Adrenal gland (tissue), 12 donors: ENCODE measurements around the gene KIAA1191. TPM values are rescaled to one million over a fixed set of nuclear protein-coding genes. Genes with fewer than 3 reads are reported as not detected.

Source experiments
- DNase-seq, 7 donors: peaks; one replicate each; pipeline ENCODE4 v3.0.0-alpha.2; 2019 to 2020
- H3K27ac ChIP-seq, 5 donors: fragments of 200-600 bp; sonication (generic) in 4 of 5; 1 replicate in 3 of 5; 2 replicates in 2 of 5; pipeline versions ENCODE4 v1.5.1 to v1.8.0; 2016 to 2020; ENCODE audit warnings: mild to moderate bottlenecking in 1 of 5
- H3K27me3 ChIP-seq: fragments of 200-600 bp; 2 replicates; pipeline ENCODE4 v1.8.0; 2021
- H3K36me3 ChIP-seq, 2 donors: fragments of 200-600 bp; replicated peaks in 1 of 2; 1 replicate in 1 of 2; 2 replicates in 1 of 2; pipeline versions ENCODE4 v1.5.1 to v1.8.0; 2018 to 2022
- H3K4me1 ChIP-seq, 2 donors: fragments of 200-600 bp; replicated peaks in 1 of 2; 1 replicate in 1 of 2; 2 replicates in 1 of 2; pipeline versions ENCODE4 v1.5.1 to v1.8.0; 2018 to 2021
- H3K4me3 ChIP-seq, 4 donors: fragments of 200-600 bp; sonication (generic) in 3 of 4; one replicate each; pipeline ENCODE4 v1.5.1; 2016 to 2018
- H3K9me3 ChIP-seq, 3 donors: fragments of 200-600 bp; sonication (generic) in 1 of 3; replicated peaks in 1 of 3; 1 replicate in 2 of 3; 2 replicates in 1 of 3; pipeline versions ENCODE4 v1.5.1 to v1.8.0; 2016 to 2021
- CTCF ChIP-seq, 6 experiments: fragments of 450-650 bp in 4 of 6; fragments of 200-600 bp in 2 of 6; sonication (generic) in 1 of 6; IDR thresholded peaks; 1 replicate in 5 of 6; 2 replicates in 1 of 6; pipeline versions ENCODE4 v1.5.1 to v1.8.0; 2016 to 2021; ENCODE audit warnings: antibody characterized with exemption in 6 of 6, mild to moderate bottlenecking in 2 of 6, moderate library complexity in 1 of 6
- POLR2A ChIP-seq, 2 donors: fragments of 450-650 bp; IDR thresholded peaks; one replicate each; pipeline ENCODE4 v1.6.1; 2017; ENCODE audit warnings: antibody characterized with exemption in 2 of 2, mild to moderate bottlenecking in 2 of 2, moderate library complexity in 1 of 2
- WGBS, 4 donors: extraction: QIAGEN DNeasy Blood & Tissue Kit in 2 of 4; methylation state at CpG; one replicate each; pipeline versions ENCODE4 v1.1.5 to v1.1.7; 2013 to 2017; 5-methylcytosine and 5-hydroxymethylcytosine counted together
- intact Hi-C, 2 donors: fragments of 100-400 bp; cut with DNase I; formaldehyde crosslinking; loops; one replicate each; pipeline versions ENCODE4 v1.14.1 to v1.15.0; 2022 to 2023
- polyA plus RNA-seq, 3 donors: library from polyadenylated mRNA; stranded (reverse); fragments of 200-250 nt in 2 of 3; fragments of 350-450 nt in 1 of 3; fragmentation: Illumina TruSeq in 1 of 3; extraction: RNeasy Lipid Tissue Mini Kit (QIAGEN cat#74804) in 1 of 3; gene quantifications; one replicate each; pipeline ENCODE4 v1.2.3, GENCODE V29; 2013 to 2014
- total RNA-seq, 9 donors: library from RNA; depleted of rRNA in 4 of 9; stranded (reverse); fragments of >200 nt in 4 of 9; fragments of 120-200 nt in 1 of 9; fragmentation: NEBNext Ultra II Directional in 1 of 9; extraction: Animal tissue kit (Norgen Biotek cat#: 25700) in 1 of 9; gene quantifications; one replicate each; pipeline versions ENCODE4 v1.1.0 to v1.2.4, GENCODE V29; 2013 to 2023
- donor health status: healthy with polysubstance abuse.
- donor health status: Bipolar disorder and iron deficiency.
- donor health status: DM: yes; HTN: yes; CAD: no.
- donor health status: DM: no; HTN: no; CAD: no.
- donor health status: DM: no; HTN: no; CAD: no.
- donor health status: DM: yes; HTN: yes; CAD: no.

KIAA1191 gene
- total and polyA plus RNA-seq, 12 donors, result 52.9 to 127 (median 99.2) TPM

- WGBS, 4 donors, result 39 to 45% (median 44%) methylated on average over 7 of the region's 7 CpGs
- Histone ChIP-seq H3K4me3 (peak overlapping the region in 1 of 4 donors; percentile 7), H3K9me3 (no peaks in the 10 kb centered on the region), H3K27ac (peak overlapping the region in 3 of 5 donors; percentile 8 to 71 (median 30)), H3K4me1 (peaks cover 13 to 16% of the 10 kb centered on the region in 2 donors), H3K36me3 (peaks cover 0 to 16% of the 10 kb centered on the region in 2 donors), H3K27me3 (no peaks in the 10 kb centered on the region)
- TF ChIP-seq CTCF (IDR thresholded peaks at IDR 0.05) (no peak), POLR2A (IDR thresholded peaks at IDR 0.05) (no peak)
- intact Hi-C loops, result no loop called here
- peak in 6 of 7 donors; percentile 62 to 88 (median 76) for DNase-seq
Observed at GRCh38 chr5:176373100-176373818, 11.7 kb upstream of the KIAA1191 start.

DNA sequence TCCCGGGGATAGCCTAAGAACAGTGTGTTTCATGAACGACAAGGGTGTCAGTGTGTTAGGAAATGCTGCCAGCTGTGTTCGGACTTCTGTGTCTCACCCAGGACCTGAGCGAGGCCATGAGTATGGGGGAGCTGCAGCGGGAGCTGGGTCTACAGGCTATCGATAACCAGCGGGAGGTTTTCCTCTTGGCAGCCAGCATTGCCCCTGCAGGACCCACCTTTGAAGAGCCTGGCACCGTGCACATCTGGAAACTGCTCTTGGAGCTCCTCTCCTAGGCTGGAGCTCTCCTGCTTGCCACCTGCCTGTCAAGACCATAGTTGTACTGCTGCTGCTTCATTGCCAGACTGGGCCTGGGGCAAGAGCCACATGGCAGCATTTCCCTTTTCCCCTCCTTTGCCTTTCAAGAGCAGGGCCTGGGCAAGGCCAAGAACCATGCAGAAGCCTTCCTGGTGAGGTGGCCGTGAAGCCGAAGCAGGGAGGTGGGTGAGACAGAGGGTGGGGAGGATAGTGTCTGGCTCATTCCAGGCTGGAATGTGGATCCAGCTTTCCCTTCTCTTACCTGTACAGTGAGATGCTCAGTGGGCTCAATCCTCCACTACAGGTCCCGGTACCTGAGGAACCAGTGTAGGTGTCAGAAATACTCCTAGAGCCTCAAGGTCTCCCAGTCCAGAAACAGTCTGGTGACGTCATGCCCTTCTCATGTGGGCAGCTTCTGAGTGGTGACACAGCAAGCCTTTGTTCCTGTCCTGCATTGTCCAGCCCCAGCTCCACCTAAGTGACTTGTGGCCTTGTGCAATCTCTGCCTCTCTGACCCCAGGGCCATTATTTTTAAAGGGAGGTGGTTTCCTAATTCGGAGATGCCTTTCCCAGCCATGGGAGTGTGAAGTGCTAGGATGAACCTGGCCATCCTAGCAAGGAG, 10.3 kb upstream of the KIAA1191 start:
- DNase-seq, result peak; percentile 52 to 83 (median 75)
- 77 to 84% (median 82%) methylated on average over 10 to 13 of the region's 13 CpGs for WGBS, 4 donors
- peaks cover 0 to 16% of the 10 kb centered on the region in 2 donors for H3K36me3 ChIP-seq

GRCh38 chr5:176369934-176370711, 8.6 kb upstream of the KIAA1191 start:
- intact Hi-C loops, result no loop called here
- peaks cover 13 to 24% of the 10 kb centered on the region in 2 donors for H3K4me1 ChIP-seq
- 85 to 92% (median 89%) methylated on average over 8 of the region's 8 CpGs for WGBS, 4 donors
- no peak overlapping the region for H3K27ac ChIP-seq
- TF ChIP-seq POLR2A (IDR thresholded peaks at IDR 0.05) (no peak), CTCF (IDR thresholded peaks at IDR 0.05) (no peak)
- no peak for DNase-seq
- H3K36me3 ChIP-seq, result peaks cover 0 to 16% of the 10 kb centered on the region in 2 donors
- H3K27me3 ChIP-seq, result no peaks in the 10 kb centered on the region
- H3K4me3 ChIP-seq, result no peak overlapping the region
- no peaks in the 10 kb centered on the region for H3K9me3 ChIP-seq

More for the DNA sequence above, 10.3 kb upstream of the KIAA1191 start:
- intact Hi-C loops, result no loop called here
- peak overlapping the region in 2 of 5 donors; percentile 30 to 71 for H3K27ac ChIP-seq
- H3K27me3 ChIP-seq, result no peaks in the 10 kb centered on the region
- H3K9me3 ChIP-seq, result no peaks in the 10 kb centered on the region
- H3K4me1 ChIP-seq, result peaks cover 13 to 16% of the 10 kb centered on the region in 2 donors
- TF ChIP-seq CTCF (IDR thresholded peaks at IDR 0.05) (no peak), POLR2A (IDR thresholded peaks at IDR 0.05) (no peak)
- no peak overlapping the region for H3K4me3 ChIP-seq
